SIG-M5 (cell line): ENCODE measurements around the gene KIF6.
"Not testable (repeated sequence)": the region's sequence is repeated elsewhere in the genome, so short reads cannot be mapped to it uniquely, and the experiment has no call there.

Experiments used
- DNase-seq: peaks from one replicate; lab custom pipeline; 2025; lab: John Stamatoyannopoulos, UW

The KIF6 gene

DNA sequence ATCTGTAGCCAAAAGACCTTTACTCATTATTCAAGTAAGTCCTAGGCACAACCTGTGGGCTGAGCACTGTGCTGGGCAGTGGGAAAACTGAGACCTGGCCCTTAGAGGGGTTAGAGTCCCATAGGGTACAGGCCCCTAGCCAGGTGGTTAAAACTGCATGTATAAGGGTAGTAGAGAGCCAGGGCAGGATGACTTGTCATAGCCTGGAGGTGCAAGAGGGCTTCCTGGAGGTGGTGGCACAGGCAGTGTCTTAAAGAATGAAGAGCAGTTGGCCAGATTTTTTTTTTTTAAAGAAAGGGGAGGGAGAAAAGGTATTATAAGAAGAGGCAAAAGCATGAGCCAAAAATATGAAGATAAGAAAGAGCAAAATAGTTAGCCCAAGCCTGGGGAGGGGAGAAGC, 226.2 kb downstream of the KIF6 start:
- no peak for DNase-seq

DNA sequence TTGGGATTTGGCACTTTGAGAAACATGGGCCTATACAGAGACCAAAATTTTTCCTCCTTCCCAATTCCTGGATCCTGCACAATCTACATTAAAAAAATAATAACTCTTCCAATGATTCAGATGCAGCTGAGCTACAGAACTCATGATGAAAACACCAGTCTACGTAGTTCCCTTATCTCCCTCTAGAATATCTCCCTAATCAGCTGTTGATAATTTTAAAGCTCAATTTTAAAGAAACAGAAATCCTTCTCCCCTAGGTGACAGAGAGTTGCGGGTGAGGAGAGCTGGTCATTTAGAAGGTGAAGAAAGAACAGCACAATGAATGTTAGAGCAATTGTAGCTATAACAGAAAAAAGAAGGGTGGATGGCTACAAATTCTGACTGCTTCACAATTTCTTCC, 227.1 kb downstream of the KIF6 start:
- no peak for DNase-seq

DNA sequence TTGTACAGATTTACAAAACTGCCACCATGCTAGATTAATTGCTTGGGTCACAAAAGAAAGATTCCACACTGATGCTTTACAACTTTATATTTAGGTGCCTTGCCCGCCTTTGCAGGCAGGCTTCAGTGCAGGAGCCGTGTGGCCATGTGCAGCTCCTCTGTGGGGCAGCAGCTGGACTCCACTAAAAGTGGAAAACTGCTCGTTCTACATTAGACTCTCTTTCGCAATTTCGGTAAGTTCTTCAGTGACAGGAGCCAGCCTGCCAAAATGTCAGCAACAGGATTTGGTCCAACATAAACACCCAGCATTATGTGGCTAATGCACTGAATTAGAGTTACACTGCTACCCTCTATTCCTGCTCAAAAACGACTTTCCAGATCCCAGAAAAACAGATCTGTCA, 228.3 kb downstream of the KIF6 start:
- no peak for DNase-seq

DNA sequence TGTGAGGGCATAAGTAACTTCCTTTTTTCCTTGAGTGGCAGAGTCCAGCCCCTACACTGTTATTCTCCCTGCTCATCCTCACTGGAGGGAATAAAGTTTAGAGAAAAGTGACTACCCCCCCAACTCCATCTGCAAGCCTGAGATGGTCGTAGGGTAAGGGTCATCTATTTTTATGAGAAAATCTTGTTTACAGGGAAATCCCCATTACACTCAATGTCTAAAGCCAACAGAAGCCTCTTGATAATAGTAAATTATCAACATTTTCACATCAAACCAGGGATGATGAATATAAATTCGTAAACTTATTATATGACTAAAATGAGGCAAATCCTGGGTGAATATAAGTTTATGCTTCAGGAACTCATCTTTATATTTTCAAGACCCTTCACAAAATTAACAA, 228.8 kb downstream of the KIF6 start:
- DNase-seq, result no peak

DNA sequence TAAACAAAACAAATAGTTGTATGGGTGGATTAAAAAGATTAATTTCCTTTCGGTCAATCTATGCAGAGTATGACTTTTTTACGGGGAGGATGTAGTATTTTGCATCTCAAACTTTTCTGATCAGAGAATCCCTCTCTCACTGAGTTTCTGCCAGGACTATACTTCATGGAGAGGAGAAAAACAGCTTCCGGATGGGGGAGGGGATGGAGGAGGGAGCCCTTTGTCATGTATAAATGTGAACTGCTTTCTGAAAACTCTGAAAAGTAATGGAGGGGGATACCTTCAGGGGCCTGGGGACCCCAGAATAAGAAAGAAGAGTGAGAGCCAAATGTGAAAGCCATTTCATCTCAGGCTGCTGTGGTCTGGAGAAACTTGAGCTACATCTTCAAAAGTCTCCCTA, 229.6 kb downstream of the KIF6 start:
- no peak for DNase-seq

DNA sequence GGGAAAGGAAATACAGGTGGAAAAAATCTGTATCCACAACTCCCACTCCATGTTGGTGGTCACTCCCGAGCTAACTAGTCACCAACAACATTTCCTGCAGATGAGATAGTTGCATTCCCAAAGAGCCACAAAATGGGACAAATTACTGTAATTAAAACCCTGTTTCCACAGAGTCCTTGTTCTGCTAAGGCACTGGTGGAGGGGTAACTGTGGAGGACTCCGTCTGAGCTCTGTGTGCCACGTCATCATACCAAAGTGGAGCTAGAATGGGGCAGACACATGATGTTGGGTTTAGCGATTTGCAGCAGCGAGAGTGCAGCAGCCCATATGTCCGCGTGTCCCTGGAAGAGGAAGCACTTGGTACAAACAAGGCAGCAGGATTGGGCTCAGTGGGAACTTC, 230.2 kb downstream of the KIF6 start:
- no peak for DNase-seq

DNA sequence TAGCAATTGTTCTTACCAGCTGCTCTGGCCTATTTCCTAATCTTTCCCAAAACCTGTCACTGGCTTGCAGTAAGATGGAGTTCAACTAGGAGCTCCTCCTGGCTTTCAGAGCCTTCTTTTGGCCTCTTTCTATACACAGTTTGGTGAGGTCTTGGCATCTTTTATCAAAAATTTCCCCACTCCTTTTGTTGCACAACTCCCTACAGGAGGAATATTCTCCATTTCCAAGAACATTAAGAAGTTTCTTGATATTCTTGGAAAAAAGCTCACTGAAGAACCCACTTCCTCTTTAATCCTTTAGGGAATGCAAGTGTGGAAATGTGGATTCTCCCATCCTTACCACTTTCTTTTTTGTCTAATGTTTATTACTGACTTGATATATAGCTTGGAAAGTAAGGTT, 231.4 kb downstream of the KIF6 start:
- no peak for DNase-seq

DNA sequence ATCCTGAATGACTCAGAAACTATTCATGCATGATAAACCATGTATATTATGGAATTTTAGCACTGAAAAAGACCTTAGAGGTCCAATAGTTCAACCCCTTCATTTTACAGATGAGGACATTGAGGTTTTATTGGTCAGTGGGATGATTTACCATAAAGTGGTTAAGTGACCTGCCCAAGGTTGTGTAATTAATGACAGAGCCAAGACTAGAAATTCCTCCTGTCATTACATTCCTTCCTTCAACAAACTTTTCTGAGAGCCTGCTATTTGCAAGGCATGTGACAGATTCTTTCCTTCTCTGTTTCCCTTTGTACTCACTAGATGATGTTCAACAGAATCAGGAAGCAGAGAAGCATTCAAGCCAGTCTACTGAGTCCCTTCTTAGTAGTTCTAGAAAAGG, 232.0 kb downstream of the KIF6 start:
- no peak for DNase-seq

DNA sequence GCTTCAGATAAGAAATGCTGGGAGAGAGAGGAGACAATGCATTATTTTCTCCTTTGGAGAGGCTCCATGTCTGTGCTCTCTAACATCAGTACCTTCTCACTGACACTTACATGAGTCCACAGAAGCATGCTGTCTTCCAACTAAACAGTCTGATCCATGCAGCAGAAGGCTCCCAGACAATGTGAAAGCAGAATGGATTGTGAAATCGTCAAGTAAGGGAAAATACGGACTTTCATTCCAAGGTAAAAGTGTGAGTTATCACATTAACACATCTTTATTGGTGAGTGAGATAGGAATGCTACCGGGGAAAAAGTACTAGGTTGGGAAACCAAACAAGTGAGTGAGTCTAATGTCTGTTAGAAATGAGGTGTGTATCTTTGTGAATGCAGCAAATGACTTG, 235.1 kb downstream of the KIF6 start:
- DNase-seq, result no peak

DNA sequence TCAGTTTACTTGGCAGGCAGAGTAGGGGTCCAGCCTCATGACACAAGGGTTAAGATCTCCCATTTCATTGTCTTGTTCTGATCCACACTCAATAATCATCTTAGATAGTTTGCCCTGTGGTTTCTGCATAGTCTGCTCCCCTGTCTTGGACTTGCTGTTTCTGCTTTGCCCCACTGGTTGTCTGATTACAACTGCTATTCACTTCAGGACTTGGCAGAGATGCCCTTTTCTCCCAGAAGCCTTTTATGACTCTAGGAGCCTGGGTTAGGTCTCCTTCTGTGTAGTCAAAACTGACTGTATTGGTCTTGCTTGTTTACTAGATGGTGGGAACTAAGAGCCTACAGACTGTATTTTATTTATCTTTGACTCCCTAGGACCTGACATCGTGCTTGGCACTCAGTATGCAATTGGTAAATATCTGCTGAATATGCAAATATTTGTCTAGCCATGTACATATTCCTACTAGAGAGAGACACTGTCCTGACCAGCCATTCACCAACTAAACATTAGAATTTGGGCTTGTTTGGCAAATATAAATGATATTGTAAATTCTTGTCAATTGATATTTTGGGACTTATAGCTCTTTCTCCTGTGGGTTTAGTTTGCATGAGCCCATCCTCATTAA, 236.8 kb downstream of the KIF6 start:
- DNase-seq, result no peak

DNA sequence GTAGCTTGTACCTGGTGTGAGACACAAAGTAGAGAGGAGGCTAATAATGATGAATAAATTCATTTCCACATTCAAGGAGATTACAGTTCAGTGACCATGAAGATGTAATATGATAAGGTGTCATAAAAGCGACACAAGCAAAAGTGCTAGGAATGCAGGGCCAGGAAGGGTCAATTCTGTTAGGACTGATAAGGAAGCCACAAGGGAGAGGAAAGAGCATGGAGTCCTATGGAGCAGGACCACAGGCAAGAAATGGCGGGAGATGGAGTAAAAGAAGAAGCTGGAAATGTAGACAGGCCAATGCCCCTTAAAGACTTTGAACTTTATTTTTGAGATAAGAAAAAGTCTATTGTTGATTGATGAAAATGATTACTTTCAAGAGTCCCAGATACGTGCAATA, 240.9 kb downstream of the KIF6 start:
- DNase-seq, result no peak

DNA sequence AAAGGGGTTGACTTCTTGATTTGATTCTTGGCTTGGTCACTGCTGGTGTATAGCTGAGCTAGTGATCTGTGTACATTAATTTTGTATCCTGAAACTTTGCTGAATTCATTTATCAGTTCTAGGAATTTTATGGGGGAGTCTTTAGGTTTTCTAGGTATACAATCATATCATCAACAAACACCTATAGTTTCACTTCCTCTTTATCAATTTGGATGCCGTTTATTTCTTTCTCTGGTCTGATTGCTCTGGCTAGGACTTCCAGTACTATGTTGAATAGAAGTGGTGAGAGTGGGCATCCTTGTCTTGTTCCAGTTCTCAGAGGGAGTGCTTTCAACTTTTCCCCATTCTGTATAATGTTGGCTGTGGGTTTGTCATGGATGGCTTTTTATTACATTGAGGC, 245.4 kb downstream of the KIF6 start:
- not testable (repeated sequence) for DNase-seq

DNA sequence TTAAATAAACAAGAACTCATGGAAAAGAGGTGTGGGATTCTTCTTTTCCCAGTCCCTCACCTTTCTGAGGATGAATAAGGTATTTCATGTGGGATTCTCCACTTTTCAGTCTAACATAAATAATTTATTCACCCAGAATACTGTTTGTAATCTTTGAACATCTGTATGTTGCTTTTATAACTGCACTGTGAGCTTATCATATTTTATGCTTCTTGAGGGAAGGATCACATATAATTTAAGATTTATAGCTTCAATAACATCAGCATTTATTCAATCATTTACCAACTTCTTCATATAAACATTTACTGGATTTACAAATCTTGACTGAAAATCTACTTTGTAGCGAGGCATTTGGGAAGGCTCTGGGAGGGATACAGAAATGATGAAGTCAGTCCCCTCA, 248.5 kb downstream of the KIF6 start:
- DNase-seq, result no peak

DNA sequence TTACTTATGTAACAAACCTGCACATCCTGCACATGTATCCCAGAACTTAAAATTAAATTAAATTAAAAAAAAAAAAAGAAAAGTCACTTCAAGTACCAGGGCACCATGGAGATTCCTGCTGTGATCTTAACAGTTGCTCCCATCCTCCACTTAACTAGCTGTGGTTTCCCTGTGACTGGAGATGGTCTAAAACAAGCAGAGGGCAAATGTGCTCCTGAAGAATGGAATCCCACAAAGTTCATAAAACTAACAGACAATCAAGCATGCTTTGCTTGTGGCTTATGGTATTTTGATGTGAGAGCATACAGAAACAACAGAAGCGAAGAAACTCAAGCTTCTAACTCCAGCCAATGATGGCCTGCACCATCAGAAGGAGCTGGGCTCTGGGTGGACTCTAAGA, 249.1 kb downstream of the KIF6 start:
- no peak for DNase-seq

DNA sequence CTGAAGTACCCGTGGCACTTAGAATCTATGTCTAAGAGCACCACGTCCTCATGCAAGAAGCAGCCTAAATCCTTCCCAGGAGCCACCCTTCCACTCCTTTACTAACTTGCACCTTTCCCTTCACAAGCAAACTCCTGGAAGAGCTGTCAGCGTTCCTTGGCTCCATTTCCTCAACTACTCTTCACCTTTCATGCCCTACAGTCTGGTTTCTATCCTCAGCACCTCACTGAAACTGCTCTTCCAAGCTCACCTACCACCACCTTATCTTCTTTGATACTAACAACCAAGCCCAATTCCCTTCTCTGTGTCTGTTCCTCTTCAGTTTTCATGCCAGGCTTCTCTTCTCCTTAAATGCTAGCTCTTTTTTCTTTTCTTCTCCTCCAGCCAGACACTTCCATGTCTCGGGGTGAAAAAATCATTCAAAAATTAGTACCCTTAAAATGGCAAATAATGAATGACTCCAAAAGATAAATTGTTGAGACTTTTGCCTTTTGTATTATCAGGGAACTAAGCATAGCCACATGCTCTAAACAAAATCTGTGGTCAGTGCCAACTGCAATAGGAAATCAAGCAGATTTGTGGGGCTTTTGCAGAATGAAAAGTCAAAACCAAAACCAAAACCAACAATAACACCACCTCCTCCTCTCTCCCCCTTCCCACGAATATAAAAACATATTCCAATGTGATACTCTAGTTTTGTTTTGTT, 253.1 kb downstream of the KIF6 start:
- no peak for DNase-seq

DNA sequence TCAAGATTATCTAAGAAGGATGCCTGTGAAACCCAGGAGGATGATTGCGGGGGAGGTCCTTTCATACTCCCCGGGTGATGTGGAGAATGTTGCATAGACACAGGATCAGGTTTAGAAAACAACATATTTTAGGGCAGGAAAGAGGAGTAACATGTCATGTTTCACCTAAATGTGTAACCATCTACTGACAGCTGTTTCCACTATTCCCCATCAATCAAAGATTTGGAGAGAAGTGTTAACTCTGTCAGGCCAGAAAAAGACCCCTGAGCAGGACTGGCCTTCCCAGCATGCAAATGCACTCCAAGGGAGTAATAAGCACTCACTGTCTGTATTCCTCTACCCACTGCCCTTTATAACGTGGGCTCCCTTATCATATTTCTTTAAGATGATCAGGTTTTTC, 254.7 kb downstream of the KIF6 start:
- no peak for DNase-seq

DNA sequence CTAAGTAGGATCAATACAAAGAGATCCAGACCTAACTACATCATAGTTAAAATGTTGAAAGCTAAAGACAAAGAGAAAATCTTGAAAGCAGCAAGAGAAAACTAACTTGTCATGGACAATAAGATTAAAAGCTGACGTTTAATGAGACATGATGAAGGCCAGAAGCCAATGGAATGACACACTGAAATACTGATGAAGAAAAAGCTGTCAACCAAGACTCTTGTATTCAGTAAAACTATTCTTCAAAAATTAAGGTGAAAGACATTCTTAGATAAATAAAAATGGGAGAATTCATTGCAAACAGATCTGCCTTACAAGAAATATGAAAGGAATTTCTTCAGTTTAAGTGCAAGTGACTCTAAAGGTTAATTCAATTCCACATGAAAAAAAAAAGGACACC, 256.8 kb downstream of the KIF6 start:
- no peak for DNase-seq

DNA sequence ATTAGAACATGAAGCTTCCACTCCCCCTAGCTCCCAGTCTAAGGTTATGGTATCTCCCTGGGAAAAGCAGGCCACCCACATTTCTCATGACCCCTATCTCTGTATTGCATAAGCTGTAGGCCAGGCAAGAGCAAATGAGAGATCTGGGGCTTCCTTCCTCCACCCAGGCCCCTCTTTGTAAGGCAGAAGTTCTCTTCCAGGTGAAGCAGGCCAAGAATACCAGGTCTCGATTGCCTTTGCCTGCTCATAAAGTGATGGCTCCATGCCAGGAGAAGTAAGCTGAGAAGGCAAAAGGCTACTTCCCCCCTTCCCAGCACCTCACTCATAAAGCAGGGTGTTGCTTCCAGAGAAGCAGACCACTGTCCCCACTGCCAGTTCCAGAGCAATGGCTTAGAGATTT, 258.6 kb downstream of the KIF6 start:
- no peak for DNase-seq

DNA sequence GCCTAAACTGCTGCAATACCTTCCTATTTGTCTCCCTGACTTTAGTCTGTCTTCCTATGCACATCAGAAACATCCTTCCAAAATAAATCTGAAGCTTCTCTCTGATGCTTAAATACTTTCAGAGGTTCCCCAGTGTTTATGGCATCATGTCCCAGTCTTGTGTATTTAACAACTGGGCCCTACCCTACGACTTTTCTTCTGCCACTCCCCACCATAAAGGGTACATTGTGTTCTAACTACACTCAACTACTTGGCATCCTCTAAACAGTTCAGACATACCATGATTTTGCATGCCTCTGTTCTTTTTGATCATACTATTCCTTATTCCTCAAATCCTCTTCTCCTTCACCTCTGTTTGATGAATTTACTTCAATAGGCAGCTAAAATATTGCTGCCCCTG, 259.7 kb downstream of the KIF6 start:
- no peak for DNase-seq

DNA sequence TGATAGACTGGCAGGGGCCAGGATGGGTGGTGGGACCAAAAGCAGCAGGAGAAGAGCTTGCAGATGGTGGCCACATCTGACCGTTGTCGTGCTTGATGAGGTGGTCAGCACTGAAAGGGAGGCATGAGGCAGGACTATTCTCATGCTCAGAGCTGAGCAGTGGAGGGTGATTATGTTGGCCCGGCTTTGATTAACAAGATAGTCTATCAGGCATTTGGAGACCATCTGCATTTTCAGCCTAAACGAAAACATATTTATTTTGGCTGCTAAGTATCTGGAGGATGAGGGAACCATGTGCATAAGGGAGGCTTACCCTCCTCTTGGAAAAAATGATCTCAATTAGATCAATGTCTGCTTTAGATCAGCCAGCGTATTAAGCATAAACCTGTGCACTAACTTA, 261.1 kb downstream of the KIF6 start:
- DNase-seq, result no peak

DNA sequence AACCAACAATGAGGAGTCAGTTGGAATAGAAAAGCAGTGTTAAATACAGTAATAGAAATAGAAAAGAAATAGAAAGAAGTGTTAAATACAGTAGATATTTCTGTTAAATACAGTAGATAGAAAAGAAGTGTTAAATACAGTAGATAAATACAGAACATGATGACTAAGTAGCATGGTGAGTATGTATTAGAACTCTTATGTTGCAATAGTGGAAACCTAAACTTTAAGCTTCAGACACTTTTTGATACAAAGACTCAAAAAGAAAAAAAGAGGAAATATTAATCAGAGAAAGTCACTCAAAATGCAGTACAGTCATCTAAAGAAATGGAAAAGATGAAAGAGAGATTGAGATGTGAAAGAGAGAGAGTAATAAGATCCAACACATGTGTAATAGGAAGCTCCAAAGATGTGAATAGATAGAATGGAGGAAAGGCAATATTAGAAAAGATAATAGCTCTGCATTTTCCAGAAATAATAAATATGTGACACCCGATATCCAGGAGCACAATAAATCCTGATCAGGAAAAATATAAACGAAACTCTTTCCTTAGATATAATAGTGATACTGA, 271.2 kb downstream of the KIF6 start:
- no peak for DNase-seq

DNA sequence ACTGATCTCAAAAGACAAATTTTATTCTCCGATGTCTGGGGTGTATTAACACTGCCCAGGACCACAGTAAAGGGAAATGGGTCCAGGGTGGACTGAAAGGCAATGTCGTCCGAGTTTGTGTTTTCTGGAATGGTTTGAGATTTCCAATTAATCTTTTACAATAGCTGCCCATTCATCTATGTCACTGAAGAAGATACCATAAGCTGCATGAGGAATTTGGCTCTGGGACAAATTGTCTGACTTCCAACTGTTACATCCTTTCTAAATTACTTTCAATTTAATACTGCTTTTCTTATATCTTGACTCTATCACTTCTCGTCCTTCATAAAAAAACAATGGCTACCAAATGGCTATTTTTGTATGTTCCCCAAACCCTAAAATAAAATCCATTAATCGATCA, 272.0 kb downstream of the KIF6 start:
- DNase-seq, result no peak

DNA sequence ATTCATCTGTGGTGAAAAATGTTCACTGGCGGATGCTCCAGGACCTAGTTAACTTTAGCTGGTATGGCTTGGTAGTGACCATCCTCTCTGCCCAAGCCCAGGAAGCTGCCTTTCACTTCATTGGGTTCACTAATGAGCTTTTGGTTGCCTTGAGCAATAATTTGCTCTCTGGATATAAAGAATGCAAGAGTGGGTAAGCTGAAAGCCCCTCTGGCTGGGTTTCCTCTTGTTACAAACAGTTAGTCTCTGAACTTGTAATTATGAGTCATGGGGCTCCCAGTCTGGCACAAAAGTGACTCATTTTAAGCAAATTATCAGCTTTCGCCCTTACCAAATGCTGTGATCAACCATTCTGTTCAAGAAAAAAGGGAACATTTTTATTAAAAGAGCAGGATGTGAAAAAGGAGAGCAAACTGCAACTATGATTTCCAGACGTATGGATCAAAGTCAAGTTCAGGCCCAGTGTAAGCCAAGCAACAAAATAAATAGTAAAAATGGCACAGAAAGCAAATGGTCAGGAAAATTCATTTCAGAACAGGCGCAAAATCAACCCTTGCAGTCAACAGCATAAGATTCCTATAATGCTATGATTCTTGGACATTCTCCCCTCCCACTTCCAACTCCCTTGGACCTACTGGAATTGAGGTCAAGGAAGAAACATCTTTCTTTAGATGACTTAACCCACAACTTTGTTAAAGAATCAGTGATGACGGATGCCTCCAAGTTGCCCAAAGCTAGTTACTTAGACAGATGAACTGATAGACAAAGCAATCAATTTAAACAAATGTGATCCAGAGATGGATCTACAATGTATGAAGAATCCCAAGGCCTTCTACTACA, 272.7 kb downstream of the KIF6 start:
- DNase-seq, result no peak
